C4-2B (cell line): Measurements from ENCODE around the gene SELENOS.
A peak's percentile ranks its signal among the peaks of the same experiment; 100 is the strongest.
"Not testable (repeated sequence)": the region's sequence is repeated elsewhere in the genome, so short reads cannot be mapped to it uniquely, and the experiment has no call there.

Experiments used
- H3K27ac ChIP-seq: fragments of 450-650 bp; 2 replicates; pipeline ENCODE4 v1.5.1; 2017
- ZFX ChIP-seq: fragments of 450-650 bp; IDR thresholded peaks from 2 replicates; pipeline ENCODE4 v1.6.1; 2017
- TF ChIP-seq, protein P1 (sequence below): fragments of 450-650 bp; conservative IDR thresholded peaks from 2 replicates; pipeline ENCODE4 v1.5.1; 2017; ENCODE audit warnings: mild to moderate bottlenecking

The SELENOS gene

DNA sequence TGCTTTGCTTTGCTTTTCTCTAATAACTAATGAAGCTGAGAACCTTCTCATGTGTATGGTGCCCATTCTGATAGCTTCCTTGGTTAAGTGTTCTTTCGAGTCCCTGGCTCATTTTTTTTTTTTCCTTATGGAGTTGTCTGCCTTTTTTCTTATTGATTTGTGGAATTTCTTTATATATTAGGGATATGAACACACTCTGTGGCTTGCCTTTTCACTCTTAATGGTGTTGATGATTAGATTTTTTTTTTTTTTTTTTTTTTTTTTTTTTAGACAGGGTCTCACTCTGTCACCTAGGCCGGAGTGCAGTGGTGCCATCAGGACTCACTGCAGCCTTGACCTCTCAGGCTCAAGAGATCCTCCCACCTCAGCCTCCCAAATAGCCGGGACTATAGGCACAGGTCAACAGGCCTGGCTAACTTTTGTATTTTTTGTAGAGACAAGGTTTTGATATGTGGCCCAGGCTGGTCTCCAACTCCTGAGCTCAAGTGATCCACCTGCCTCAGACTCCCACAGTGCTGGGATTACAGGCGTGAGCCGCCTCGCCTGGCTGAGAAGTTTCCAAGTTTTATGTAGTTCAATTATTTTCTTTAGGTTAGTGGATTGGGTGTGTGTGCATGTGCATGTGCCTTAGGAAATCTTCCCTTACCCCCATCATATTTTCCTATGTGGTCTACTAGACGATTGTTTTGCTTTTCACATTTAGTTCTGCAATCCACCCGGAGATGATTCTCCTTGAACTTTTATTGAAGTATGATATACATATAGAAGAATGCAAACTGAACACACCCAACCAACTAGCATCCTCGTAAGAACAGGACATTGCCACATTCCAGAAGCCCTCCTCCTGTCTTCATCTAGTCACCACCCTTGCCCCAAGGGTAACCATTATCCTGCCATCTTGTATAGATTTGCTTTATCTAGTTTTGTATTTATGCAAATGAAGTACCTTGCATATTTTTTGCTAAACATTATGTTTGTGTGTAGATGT lies 19.4 kb upstream of the SELENOS start:
- no peak for TF ChIP-seq ZFX
- TF ChIP-seq, protein P1, sequence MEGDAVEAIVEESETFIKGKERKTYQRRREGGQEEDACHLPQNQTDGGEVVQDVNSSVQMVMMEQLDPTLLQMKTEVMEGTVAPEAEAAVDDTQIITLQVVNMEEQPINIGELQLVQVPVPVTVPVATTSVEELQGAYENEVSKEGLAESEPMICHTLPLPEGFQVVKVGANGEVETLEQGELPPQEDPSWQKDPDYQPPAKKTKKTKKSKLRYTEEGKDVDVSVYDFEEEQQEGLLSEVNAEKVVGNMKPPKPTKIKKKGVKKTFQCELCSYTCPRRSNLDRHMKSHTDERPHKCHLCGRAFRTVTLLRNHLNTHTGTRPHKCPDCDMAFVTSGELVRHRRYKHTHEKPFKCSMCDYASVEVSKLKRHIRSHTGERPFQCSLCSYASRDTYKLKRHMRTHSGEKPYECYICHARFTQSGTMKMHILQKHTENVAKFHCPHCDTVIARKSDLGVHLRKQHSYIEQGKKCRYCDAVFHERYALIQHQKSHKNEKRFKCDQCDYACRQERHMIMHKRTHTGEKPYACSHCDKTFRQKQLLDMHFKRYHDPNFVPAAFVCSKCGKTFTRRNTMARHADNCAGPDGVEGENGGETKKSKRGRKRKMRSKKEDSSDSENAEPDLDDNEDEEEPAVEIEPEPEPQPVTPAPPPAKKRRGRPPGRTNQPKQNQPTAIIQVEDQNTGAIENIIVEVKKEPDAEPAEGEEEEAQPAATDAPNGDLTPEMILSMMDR = no peak
- no peak overlapping the region for H3K27ac ChIP-seq

DNA sequence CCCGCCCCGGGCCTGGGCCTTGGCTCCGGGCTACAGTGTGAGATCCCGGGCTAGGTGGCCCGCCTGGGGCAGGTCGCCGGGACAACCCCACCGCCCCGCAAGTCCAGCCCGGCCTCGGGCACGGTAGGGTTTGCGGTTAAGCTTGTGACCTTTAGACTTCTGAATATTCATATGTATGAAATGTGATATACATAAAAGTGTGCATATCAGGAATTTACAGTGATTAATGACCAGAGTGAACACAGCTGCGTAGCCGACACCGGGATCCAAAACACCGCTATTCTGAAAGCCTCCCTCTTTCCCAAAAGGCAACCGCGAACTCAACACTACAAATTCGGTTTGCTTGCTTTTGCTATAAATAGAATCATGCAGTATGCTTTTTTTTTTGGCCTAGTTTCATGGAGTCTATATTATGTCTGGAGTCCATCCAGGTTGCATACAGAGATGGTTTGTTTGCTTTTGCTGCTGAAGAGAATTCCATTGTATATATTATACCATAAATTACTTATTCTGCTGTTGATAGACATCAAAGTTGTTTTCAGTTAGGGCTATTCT lies 18.4 kb upstream of the SELENOS start:
- peak overlapping the region; percentile 98 for H3K27ac ChIP-seq
- TF ChIP-seq, protein P1 = no peak
- no peak for TF ChIP-seq ZFX

DNA sequence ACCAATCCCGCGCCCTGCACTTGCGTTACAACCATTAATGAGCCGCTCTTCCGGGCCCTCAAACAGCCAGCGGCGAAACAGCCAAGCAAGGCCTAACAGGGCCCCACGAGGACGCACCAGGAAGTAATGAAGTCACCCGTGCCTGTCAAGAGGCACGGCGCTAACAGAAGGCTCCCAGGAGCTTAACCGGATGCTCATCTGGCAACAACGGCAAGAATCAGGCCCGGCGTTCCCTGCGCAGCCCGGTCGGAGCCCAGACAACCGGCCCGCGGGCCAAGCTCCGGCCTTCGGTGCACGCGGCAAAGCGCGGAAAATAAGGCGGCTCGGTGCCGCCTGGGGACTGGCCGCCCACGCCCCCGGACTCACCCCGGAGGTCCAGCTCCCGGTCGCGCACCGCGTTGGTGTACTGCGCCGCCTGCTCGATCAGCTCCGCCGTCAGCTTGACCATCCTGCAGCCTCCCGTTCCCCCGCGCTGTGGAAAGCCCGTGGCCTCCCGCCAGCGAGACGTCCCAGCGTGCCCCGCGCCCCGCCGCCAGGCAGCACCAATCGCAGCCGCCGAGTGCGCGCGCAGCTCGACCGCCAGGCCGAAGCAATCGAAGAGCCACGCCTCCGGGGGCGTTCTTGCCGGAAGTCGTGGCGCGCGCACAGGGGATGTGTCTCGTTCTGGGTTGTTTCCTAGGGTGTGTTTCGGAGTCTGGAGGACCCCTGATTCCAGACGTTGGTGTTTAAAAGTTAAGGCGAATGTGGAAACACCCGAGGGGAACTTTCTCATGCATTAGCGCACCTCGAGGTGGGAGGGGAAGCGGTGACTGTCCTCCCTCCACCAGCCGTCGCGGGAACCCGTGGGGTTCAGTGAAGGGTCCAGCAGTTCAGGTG lies 17.7 kb upstream of the SELENOS start, which contains the start of gene SNRPA1:
Gene SNRPA1 (minus strand): TSS at position 518 of the 876 bp plus-strand sequence. CDS start 70 bp downstream, at position 448.
- peak within 1 kb of the TSS; percentile 98 for H3K27ac ChIP-seq
- TF ChIP-seq, protein P1 = no peak
- TF ChIP-seq ZFX = peak; percentile 99

DNA sequence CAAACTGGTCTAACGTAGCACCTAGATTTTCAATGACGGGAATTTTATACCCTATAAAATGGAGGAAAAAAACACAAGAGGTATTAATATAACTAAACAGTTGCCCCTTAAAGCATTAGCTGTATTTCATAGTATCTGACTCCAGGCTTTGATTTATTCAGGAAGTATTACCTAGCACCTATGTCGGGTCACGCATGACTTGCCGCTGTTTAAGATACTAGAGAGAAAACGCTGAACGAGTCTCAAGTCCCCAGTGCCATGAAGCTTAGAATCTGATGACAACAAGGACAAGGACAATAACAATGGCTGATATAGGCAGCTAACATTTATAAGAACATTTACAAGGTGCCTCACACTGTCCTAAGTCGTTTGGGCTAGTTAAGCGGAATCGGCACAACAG lies 15.8 kb upstream of the SELENOS start:
- peak overlapping the region; percentile 98; the same call in 1 of the 2 replicates for H3K27ac ChIP-seq
- TF ChIP-seq, protein P1 = no peak
- no peak for TF ChIP-seq ZFX

DNA sequence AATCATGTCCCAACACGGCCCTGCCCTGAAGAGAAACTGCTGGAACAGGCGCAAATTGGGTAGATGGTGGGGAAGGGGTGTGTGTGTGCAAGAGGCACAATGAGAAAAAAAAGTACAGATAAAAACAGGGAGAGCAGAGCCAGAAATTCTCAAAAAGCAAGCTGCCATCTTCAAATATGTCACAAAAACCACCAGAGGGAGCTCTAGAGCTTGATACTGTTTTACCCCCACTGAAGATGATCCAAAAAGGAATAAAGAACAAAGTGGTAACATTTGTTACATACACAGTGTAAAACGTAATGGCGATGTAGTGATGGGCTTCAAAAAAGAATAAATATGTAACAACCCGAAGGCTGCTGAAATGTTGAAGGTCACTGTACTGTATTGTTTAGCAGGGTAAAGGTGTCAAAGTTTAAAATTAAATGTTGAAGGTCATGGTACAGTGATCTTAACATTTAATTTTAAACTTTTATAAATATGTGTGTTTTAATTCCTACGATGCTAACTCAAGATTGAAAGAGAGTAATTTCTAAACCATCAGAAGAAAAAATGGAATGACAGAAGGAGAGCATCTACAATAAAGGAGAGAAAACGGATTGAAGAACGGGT lies 11.7 kb upstream of the SELENOS start:
- H3K27ac ChIP-seq = no peak overlapping the region
- TF ChIP-seq, protein P1 = peak; percentile 88
- TF ChIP-seq ZFX = no peak

DNA sequence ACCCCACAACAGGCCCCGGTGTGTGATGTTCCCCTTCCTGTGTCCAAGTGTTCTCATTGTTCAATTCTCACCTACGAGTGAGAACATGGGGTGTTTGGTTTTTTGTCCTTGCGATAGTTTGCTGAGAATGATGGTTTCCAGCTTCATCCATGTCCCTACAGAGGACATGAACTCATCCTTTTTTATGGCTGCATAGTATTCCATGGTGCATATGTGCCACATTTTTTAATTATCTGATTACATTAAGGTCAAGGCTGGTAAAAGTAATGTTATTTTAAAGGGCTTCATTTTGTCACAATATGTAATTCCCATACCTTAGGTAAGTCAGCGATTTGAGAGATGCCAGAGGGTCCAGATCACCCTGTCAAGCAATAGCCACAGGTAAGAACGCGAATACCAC lies 10.1 kb upstream of the SELENOS start:
- not testable (repeated sequence) for H3K27ac ChIP-seq

DNA sequence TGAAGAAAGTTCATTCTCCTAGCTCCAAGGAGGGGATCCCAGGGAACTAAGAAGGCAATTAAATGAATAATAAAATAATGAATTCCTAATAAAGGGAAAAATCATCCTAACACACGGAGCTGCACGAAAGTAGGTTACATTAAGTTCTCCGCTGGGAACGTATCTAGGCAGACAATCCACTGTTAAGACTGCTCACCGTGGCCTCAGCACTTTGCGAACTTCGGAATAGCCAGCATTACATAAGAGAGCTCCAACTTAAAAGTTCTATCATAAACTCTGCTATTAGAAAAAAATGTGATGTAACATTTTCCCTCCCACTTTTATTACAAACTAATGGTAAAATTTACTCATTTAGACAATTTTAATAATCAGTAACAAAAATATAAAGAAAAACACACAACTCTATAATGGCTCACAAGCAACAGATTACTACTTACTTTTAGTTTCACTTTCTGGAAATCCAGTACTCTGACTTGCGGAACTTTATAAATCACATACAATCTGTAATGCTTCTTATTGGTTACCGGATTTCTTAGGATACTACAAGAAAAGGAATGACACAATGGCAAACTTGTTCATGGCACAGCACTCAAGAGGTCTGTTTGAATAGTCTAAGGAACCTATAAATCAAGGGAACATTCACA lies 9.3 kb upstream of the SELENOS start:
- TF ChIP-seq ZFX = no peak
- TF ChIP-seq, protein P1 = no peak
- no peak overlapping the region for H3K27ac ChIP-seq
